K562 (cell line): ENCODE measurements around the gene CENPA.

Experiments used
- ARID3B ChIP-seq: fragments of 250-450 bp; sonication (Bioruptor Pico); IDR thresholded peaks from 2 replicates; pipeline ENCODE4 v1.4.0; 2020; ENCODE audit warnings: borderline replicate concordance
- BRF2 ChIP-seq: IDR thresholded peaks from 3 replicates; pipeline ENCODE4 v1.6.1; 2011; ENCODE audit warnings: borderline replicate concordance, mild to moderate bottlenecking; ENCODE audit not compliant: insufficient read length, insufficient read depth
- CTCF ChIP-seq, 3 experiments: IDR thresholded peaks in 2 of 3; conservative IDR thresholded peaks in 1 of 3; 2 replicates each; pipeline ENCODE4 v1.5.1; 2011 to 2012; ENCODE audit warnings: low read length in 3 of 3, mild to moderate bottlenecking in 3 of 3, control low read depth in 2 of 3, improper control_type of control experiment in 1 of 3, inconsistent platforms in 1 of 3, low read depth in 1 of 3, mixed read lengths in 1 of 3, moderate library complexity in 1 of 3; ENCODE audit not compliant: insufficient read depth in 2 of 3
- ELF1 ChIP-seq: fragments of 200-800 bp; sonication (Bioruptor generic); IDR thresholded peaks from 2 replicates; pipeline ENCODE4 v1.6.1; 2016; ENCODE audit warnings: missing genetic modification characterization, missing compliant biosample characterization
- GATAD2B ChIP-seq: fragments of 450-650 bp; IDR thresholded peaks from 2 replicates; pipeline ENCODE4 v1.6.1; 2017; ENCODE audit warnings: mild to moderate bottlenecking, borderline replicate concordance
- IRF2 ChIP-seq: sonication (generic); formaldehyde crosslinking; IDR thresholded peaks from 2 replicates; pipeline ENCODE4 v1.8.1; 2022; ENCODE audit warnings: mild to moderate bottlenecking, missing genetic modification reagents

GRCh38 chr2:26820932-26821331, 35.1 kb downstream of the CENPA start:
- no peak for TF ChIP-seq ARID3B (CRISPR knock-in tag)
- no peak for TF ChIP-seq CTCF (IDR thresholded peaks at IDR 0.05 in 2 of 3, conservative IDR thresholded peaks at IDR 0.05 in 1 of 3; ENCODE audit: insufficient read depth in 2 of 3, low read depth in 1 of 3, low read length in 3 of 3)
- no peak for TF ChIP-seq BRF2
- TF ChIP-seq IRF2: no peak
- no peak for TF ChIP-seq ELF1
- TF ChIP-seq GATAD2B: no peak
